HG03025 (cell line): ENCODE results near the gene EPB41L1.

Experiments
- ATAC-seq: cut with Tn5 transposase; IDR thresholded peaks from one replicate; pipeline ENCODE4 v1.9.1; 2021; ENCODE audit warnings: mild to moderate bottlenecking, moderate library complexity; ENCODE audit not compliant: unreplicated experiment, low FRiP score

The EPB41L1 gene

GRCh38 chr20:36154700-36155628 lies at the start of gene EPB41L1:
EPB41L1 (plus strand) TSS chr20:36154740; CDS start chr20:36173778, 19,038 bp downstream.
- ATAC-seq: no peak

DNA sequence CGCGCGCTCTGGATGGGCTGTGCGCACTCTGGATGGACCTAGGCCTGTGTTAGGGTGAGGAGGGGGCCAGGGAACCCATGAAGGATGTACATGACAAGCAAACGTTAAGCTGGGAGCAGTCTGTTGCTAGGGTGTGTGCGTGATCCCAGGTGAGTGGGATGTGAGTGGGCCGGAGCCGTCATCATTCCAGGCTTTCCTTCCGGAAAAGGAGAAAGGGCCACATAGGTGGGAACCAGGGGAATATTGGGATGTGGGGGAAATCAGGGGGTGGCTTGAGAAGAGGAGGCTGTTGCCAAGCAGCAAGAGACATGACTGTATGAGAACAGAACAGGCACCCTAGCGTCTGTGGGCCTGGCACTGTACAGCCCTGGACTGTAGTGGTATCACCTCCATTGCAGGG lies 49.7 kb upstream of the EPB41L1 start:
- no peak for ATAC-seq

GRCh38 chr20:36105711-36106226 lies 48.8 kb upstream of the EPB41L1 start:
- no peak for ATAC-seq

DNA sequence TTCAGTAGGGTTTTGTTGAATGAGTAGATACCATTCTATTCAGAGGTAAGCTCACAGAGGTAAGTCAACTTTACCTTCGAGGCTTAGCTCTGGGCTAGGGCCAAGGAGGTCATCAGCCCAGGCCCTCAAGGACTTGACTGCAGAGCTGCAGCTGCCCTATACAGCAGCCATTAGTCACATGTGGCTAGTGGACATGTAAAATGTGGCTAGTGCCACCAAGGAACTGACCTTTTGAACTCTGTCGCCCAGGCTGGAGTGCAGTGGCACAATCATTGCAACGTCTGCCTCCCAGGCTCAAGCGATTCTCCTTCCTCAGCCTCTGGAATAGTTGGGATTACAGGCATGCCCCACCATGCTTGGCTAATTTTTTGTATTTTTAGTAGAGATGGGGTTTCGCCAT lies 47.9 kb upstream of the EPB41L1 start:
- ATAC-seq: no peak

DNA sequence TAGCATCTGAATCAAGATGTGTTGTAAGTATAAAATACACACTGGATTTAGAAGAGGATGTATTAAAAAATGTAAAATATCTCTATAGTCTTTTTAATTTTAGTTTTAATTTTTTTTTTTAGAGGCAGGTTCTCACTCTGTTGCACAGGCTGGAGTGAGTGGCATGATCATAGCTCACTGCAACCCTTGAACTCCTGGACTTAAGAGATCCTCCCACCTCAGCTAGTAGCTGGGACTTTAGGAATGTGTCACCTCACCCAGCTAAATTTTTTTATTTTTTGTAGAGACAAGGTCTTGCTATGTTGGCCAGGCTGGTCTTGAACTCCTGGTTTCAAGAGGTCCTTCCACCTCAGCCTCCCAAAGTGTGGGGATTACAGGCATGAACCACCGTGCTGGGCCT lies 46.7 kb upstream of the EPB41L1 start:
- ATAC-seq: no peak

- no peak for ATAC-seq
Measured at GRCh38 chr20:36109251-36109947, 45.1 kb upstream of the EPB41L1 start.

DNA sequence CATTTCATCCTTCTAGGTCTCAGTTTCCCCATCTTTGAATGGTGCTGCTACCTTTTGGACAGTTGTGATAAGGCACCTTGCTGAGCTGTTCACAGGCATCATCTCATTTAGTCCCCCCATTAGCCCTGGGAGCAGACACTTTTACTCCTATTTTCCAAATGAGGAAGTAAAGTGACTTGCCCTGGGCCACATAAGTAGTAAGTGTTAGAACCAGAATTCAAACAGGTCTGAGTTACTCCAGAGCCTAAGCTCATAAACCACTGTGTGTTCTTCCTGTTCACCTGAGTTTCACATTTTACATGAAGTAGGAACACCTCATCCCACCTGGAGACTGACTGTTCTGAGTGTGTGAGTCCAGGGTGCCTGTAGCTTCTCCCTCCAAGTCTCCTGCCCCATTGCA lies 43.5 kb upstream of the EPB41L1 start:
- no peak for ATAC-seq

DNA sequence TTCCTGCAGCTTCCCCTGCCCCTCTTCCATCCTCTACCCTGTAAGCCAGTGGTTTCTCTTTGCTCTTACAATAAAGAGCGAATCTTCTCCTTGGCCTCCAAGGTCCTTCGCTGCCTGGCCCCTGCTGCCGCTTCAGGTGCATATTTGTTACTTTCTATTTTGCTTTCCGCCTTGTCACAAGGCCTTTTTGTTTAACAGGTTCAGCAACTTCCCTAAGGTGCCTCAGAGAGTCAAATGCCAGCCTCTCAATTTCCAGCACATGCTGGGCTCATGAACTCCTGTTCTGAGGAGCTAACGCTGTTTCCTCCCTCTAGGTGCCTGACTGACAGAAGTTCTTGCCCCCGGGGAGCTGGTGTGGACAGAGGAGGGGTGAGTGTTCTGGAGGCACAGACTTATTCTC lies 42.4 kb upstream of the EPB41L1 start:
- no peak for ATAC-seq

- no peak for ATAC-seq
Measured at GRCh38 chr20:36113036-36113435, 41.5 kb upstream of the EPB41L1 start.

DNA sequence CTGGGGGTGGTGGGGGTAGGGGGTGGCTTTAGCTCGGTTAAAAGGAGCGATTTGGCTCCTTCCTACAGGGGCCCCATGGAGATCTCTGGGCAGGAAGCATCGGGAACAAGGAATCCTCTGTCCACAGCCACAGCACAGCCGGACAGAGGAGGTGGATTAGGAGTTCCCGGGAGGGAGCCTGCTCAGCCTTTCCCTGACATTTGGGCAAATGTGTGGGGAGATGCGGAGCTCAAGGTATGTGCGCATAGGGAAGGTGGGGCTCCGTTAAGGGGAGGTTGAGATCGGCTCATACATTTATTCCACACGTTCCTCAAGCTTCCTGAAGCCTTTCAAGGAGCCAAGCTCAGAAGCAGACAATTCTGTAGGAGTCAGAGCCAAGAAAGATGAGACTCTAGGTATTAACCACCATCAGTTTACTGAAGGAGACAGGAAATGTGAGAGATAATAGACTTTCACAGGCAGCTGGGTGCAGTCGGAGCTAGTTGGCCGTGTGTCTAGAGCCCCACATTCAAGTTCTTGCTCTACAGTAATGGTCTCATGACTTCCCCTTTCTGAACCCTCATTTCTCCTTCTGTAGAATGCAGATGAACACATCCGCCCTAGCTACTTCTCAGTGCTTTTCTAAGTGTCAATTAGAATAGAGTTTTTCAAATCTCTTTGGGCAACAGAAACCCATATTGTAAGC lies 40.8 kb upstream of the EPB41L1 start:
- no peak for ATAC-seq

DNA sequence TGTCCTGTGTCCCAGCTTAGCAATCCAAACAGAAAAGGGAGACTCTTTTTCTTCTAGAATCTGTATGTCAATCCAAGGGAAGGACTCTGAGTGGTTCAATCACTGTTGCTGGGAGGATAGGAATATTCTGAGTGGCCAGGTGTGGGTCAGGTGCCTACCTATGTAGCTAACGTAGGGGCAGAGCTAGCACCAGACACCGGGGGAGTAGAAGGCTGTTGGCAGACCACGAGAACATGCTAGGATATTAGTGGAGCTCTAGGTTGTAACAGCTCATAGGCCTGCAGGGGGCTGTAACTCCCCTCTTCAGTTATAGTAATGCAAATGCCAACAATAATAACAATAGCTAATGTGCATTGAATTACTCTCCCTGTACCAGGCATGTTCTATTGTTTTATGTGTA lies 39.8 kb upstream of the EPB41L1 start:
- ATAC-seq: no peak

- ATAC-seq: no peak
Measured at GRCh38 chr20:36115925-36116324, 38.6 kb upstream of the EPB41L1 start.

DNA sequence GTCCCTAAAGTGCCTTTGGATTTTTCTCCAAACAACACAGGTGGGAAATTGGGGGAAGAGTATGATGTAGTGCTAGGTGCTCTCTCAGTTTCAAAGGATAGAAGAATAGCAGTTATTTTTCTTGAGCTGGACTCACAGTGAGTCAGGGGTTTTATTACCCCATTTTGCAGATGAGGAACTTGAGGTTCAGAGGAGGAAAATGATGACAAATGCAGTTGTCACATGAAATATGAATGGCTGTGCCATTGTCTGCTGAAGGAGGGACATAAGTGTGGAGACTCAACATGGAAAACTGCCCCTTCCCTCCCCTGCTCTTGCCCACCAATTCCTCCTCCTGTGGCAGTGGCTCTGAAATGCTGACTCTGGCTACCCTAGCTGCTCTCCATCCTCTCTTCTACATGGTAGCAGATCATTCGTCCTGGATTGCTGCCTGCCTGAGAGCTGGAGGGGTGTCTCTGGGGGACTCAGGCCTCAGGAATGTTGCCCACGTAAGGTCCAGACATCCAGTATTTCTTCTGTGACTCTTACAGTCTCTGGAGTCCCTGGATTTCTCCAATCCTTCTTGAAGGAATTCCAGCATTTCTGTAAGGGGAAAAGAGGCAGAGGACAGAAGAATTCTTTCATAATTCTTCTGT lies 37.6 kb upstream of the EPB41L1 start:
- no peak for ATAC-seq

DNA sequence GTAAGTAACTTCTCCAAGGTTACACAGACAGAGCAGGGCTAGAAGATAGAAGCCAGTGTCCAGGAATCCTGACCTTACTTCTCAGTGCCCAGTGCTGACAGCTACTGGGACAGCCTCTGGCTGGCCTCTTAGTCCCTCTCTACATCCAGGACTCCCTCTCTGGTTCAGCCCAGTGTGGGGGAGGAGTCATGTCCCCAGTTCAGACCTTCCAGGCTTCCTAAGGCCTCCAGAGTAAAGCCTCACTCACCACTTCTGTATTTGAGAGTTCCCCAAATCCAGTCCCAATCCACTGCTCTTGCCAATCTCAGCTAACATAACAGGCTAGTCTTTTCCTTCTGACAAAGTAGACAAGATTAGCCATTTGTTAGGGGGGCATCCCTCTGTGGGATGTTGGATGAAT lies 36.9 kb upstream of the EPB41L1 start:
- no peak for ATAC-seq

GRCh38 chr20:36118371-36118770 lies 36.2 kb upstream of the EPB41L1 start:
- no peak for ATAC-seq

DNA sequence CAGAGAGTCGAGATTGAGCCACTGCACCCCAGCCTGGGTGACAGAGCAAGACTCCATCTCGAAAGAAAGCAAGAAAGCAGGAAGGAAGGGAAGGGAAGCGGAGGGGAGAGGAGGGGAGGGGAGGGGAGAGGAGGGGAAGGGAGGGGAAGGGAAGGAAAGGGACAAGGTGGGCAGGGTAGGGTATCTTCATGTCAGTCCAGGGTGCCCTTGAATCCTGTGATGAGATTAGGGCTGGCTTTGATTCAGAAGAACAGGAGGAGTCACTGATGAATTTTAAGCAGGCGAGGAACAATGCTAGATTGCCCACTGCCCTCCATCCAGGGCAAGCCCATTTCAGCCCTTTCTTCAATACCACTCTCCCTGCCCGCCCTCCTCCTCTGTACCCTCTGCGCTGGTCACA lies 35.0 kb upstream of the EPB41L1 start:
- ATAC-seq: no peak

- no peak for ATAC-seq
Measured at GRCh38 chr20:36120241-36120640, 34.3 kb upstream of the EPB41L1 start.

DNA sequence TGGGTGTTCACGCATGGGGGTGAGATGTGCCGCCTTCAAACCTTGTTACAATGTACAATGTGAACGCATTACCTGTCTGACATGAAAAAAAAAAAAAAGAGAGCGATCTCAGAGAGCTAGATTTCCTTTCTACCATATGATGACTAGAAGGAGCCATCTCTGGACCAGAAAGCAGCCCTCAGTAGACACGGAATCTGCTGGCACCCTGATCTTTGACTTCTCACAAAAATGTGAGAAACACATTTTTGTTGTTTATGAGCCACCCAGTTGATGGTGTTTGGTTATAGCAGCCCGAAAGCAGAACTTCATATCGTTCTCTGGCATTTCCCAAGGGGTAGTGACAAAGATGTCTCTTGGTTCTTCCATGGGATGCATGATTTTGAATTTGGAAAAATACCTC lies 33.5 kb upstream of the EPB41L1 start:
- ATAC-seq: no peak

DNA sequence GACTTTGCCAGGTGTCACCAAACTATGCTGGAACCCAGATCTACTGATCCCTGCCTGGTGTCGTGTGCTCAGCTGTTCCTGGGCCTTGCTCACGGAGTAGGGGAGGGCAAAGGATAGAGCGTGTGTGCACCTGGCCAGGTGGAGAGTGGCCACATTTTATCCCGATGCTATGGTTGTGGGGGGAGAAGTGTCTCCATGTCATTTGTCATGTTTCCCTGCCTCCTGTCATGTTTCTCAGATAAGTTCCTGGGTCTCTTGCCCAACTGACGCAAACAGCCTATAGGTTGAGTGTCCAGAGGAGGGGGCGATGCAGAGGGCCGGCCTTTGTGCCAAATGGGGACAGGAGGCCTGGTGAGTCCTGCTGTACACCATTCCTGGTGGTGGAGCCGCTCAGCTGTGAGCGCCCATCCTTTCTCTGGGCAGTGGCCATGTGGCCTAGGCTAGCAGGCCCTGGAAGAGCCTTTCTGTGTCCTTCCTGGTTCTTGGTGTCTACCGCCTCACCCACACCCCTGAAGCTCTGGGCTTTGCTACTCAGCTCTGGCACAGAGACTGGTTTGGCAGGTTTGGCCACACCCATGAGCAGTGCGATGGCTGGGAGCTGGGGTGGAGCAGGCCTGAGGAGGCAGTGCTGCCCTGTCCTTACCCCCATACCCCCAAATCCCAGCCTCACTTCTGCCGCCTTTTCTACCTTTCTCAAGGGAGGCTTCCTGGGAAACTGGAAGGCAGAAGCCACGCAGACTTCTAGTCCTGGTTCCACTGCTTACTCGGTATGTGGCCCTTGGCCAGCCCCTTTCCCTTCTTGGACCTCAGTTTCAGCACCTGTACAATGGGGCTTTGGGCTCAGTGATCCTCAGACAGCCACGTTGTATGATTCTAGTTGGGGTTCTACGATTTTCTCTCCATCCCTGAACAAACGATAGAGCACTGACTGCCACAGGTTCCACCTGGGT lies 32.3 kb upstream of the EPB41L1 start:
- ATAC-seq: no peak

- ATAC-seq: no peak
Measured at GRCh38 chr20:36122931-36123288, 31.6 kb upstream of the EPB41L1 start.
